ENCODE results near the gene COL20A1.

Gene COL20A1

DNA sequence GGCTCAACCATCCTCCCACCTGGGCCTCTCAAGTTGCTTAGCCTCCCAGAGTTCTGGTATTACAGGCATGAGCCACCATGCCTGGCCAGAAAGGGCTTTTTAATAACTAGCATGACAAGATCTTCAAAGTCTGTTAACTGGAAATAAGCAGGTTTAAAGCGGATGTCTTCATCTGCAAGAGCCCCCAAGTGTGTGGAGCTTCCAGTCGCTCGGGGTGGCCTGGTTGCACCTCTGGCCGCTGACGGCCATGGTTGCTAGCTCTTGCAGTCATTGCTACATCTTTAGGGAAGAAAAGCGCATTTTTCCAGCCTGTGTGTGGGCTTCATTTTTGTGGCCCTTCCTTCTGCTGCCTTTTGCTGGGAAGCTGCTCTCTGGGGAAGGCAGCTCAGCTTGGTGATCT lies 12.6 kb upstream of the COL20A1 start:
- Histone ChIP-seq H3K36me3 (ENCODE audit: control insufficient read depth, insufficient read depth, low read length) (peaks cover 88% of the 10 kb centered on the region), H3K4me3 (ENCODE audit: low read depth, low read length) (no peak overlapping the region), H3K9me3 (ENCODE audit: control insufficient read depth, insufficient read depth, low read length) (no peaks in the 10 kb centered on the region), H3K27me3 (ENCODE audit: control insufficient read depth, insufficient read depth, low read length) (no peaks in the 10 kb centered on the region), H3K4me1 (ENCODE audit: control insufficient read depth, insufficient read depth, low read length) (no peaks in the 10 kb centered on the region), H3K9ac (ENCODE audit: low read depth, low read length) (no peak overlapping the region), H3K27ac (ENCODE audit: low read depth, low read length) (no peak overlapping the region)

GRCh38 chr20:63280929-63281545 lies 11.9 kb upstream of the COL20A1 start:
- no peak overlapping the region for H3K9ac ChIP-seq (ENCODE audit: low read depth, low read length)
- no peaks in the 10 kb centered on the region for H3K27me3 ChIP-seq (ENCODE audit: control insufficient read depth, insufficient read depth, low read length)
- peaks cover 89% of the 10 kb centered on the region for H3K36me3 ChIP-seq (ENCODE audit: control insufficient read depth, insufficient read depth, low read length)
- H3K27ac ChIP-seq (ENCODE audit: low read depth, low read length): no peak overlapping the region
- no peaks in the 10 kb centered on the region for H3K9me3 ChIP-seq (ENCODE audit: control insufficient read depth, insufficient read depth, low read length)
- no peak overlapping the region for H3K4me3 ChIP-seq (ENCODE audit: low read depth, low read length)
- H3K4me1 ChIP-seq (ENCODE audit: control insufficient read depth, insufficient read depth, low read length): no peaks in the 10 kb centered on the region

DNA sequence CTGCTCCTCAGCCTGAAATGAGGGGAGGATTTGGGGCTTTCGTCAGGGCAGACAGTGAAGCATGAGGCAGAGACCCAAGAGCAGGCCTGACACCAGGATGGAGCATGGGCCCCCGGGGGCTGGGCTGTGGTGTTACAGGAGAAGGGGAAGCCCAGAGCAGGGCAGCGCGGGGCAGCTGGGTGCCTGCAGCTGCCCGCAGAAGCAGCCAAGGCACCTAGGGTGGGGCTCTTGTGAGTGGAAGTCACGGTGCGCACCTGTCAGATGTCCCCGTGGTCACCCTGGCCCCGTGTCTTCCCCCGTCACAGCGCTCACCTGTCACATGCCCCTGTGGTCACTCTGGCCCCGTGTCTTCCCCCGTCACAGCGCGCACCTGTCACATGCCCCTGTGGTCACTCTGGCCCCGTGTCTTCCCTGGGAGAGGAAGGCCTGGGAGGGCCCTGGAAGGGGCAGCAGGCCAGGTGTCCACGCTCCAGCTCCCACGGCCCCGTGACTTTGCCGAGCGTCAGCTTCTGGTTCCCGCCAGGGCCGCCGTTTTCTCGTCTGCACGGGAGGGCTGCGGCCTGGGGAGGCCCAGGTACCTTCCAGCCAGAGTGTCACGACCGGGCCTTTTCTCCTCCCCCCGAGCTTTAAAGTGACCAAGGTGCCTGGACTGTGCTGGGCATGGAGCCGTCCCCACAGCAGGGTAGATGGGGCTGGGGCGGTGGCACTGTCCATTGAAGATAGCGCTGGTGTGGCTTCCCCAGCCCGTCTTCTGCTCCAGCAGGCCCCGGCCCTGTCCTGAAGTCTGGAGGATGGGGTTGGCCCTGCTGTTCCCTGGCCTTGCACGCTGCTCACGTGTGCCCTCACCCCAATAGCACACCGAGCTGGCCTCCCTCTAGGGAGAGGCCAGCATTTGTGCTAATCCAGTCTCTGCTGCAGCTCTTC lies 11.0 kb upstream of the COL20A1 start:
- Histone ChIP-seq H3K27ac (ENCODE audit: low read depth, low read length) (no peak overlapping the region), H3K9ac (ENCODE audit: low read depth, low read length) (no peak overlapping the region), H3K27me3 (ENCODE audit: control insufficient read depth, insufficient read depth, low read length) (no peaks in the 10 kb centered on the region), H3K4me1 (ENCODE audit: control insufficient read depth, insufficient read depth, low read length) (no peaks in the 10 kb centered on the region), H3K9me3 (ENCODE audit: control insufficient read depth, insufficient read depth, low read length) (no peaks in the 10 kb centered on the region), H3K4me3 (ENCODE audit: low read depth, low read length) (no peak overlapping the region), H3K36me3 (ENCODE audit: control insufficient read depth, insufficient read depth, low read length) (peaks cover 84% of the 10 kb centered on the region)

DNA sequence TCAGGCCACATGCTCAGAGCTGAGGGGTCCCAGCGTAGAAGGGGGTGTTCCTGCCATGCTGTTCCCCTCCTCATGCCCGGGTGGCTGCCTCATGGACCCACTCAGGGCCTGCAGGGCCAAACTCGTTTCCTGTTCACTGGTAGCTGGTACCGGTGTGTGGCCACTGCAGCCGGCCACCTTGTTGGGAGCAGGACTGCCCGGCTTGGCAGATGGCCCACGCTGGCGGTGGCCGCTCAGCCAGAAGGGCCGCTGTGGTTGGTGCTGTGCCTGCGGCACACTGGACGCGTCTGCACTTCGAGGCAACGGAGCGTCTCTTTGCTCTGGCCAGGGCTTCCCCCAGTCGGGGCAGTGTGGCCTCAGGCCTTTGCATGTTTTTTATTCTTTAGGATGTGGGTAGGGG lies 10.0 kb upstream of the COL20A1 start:
- H3K27ac ChIP-seq (ENCODE audit: low read depth, low read length): no peak overlapping the region
- no peaks in the 10 kb centered on the region for H3K27me3 ChIP-seq (ENCODE audit: control insufficient read depth, insufficient read depth, low read length)
- H3K36me3 ChIP-seq (ENCODE audit: control insufficient read depth, insufficient read depth, low read length): peaks cover 84% of the 10 kb centered on the region
- no peaks in the 10 kb centered on the region for H3K9me3 ChIP-seq (ENCODE audit: control insufficient read depth, insufficient read depth, low read length)
- H3K9ac ChIP-seq (ENCODE audit: low read depth, low read length): no peak overlapping the region
- no peaks in the 10 kb centered on the region for H3K4me1 ChIP-seq (ENCODE audit: control insufficient read depth, insufficient read depth, low read length)
- H3K4me3 ChIP-seq (ENCODE audit: low read depth, low read length): no peak overlapping the region

- Histone ChIP-seq H3K9me3 (ENCODE audit: control insufficient read depth, insufficient read depth, low read length) (no peaks in the 10 kb centered on the region), H3K4me1 (ENCODE audit: control insufficient read depth, insufficient read depth, low read length) (no peaks in the 10 kb centered on the region), H3K27ac (ENCODE audit: low read depth, low read length) (no peak overlapping the region), H3K36me3 (ENCODE audit: control insufficient read depth, insufficient read depth, low read length) (peaks cover 84% of the 10 kb centered on the region), H3K4me3 (ENCODE audit: low read depth, low read length) (no peak overlapping the region), H3K27me3 (ENCODE audit: control insufficient read depth, insufficient read depth, low read length) (no peaks in the 10 kb centered on the region), H3K9ac (ENCODE audit: low read depth, low read length) (no peak overlapping the region)
These were observed 9.4 kb upstream of the COL20A1 start for GRCh38 chr20:63283397-63284082.

DNA sequence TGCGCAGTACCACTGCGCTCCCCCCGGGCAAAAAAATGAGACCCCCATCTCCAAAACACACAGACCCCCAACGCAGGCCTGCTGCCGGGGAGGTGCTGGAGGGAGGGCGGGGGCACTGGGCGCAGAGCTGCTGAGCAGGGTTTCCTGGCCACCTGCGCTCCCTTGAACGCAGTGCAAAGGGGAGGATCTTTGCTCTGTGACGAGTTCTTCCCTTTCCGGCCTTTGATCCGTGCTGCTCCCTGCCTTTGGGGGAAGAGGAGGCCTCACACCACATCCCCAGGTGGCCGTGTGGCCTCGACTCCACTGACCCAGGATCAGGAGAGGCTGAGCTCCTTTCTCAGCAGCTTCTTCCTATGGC lies 8.9 kb upstream of the COL20A1 start:
- no peak overlapping the region for H3K9ac ChIP-seq (ENCODE audit: low read depth, low read length)
- no peak overlapping the region for H3K27ac ChIP-seq (ENCODE audit: low read depth, low read length)

DNA sequence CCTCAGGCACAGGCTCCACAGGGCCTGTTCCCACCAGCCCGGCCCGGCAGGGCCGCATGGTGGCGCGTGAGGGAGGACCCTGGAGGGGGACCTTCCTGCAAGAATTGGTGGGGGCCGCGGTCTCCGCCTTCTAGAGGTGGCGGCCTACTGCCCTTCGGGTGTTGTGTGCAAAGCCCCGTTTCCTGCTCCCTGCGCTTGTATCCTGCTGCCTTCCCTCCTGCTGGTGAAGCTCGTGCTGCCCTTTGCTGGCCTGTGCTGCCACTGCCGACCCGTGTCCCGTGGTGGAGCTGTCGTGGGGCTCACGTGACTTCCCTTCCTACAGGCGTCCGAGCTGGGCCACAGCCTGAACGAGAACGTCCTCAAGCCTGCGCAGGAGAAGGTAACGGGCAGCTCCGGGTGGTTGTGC lies 8.4 kb upstream of the COL20A1 start:
- Histone ChIP-seq H3K27me3 (ENCODE audit: control insufficient read depth, insufficient read depth, low read length) (no peaks in the 10 kb centered on the region), H3K9me3 (ENCODE audit: control insufficient read depth, insufficient read depth, low read length) (no peaks in the 10 kb centered on the region), H3K36me3 (ENCODE audit: control insufficient read depth, insufficient read depth, low read length) (peaks cover 84% of the 10 kb centered on the region), H3K9ac (ENCODE audit: low read depth, low read length) (no peak overlapping the region), H3K27ac (ENCODE audit: low read depth, low read length) (no peak overlapping the region), H3K4me3 (ENCODE audit: low read depth, low read length) (no peak overlapping the region), H3K4me1 (ENCODE audit: control insufficient read depth, insufficient read depth, low read length) (no peaks in the 10 kb centered on the region)

More for the DNA sequence above, 8.9 kb upstream of the COL20A1 start:
- no peak overlapping the region for H3K4me3 ChIP-seq (ENCODE audit: low read depth, low read length)
- no peaks in the 10 kb centered on the region for H3K4me1 ChIP-seq (ENCODE audit: control insufficient read depth, insufficient read depth, low read length)
- peaks cover 84% of the 10 kb centered on the region for H3K36me3 ChIP-seq (ENCODE audit: control insufficient read depth, insufficient read depth, low read length)
- H3K27me3 ChIP-seq (ENCODE audit: control insufficient read depth, insufficient read depth, low read length): no peaks in the 10 kb centered on the region
- H3K9me3 ChIP-seq (ENCODE audit: control insufficient read depth, insufficient read depth, low read length): no peaks in the 10 kb centered on the region

DNA sequence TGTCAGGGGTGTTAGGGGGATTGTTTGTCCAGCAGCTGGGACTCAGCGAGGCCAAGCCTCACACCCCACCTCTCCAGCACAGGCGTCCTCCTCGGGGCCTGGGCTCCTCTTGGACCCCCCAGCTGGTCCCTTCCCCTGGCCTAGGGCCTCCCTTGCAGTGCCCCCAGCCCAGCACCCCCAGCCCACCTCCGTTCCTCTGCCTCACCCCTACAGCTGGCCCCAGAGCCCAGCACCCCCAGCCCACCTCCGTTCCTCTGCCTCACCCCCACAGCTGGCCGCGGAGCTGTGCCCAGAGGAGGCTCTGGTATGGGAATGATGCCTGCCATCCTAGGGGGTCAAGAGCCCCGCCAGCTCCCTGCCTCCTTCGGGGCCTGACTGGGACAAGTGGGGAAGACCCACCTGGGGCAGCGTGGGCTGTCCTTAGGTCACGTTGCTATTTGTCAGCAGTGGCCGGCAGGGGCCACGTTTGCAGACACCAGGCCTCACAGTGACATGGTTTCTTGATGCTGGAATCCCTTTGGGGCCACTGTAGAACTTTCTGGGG lies 7.9 kb upstream of the COL20A1 start:
- no peaks in the 10 kb centered on the region for H3K4me1 ChIP-seq (ENCODE audit: control insufficient read depth, insufficient read depth, low read length)
- no peak overlapping the region for H3K27ac ChIP-seq (ENCODE audit: low read depth, low read length)
- H3K9ac ChIP-seq (ENCODE audit: low read depth, low read length): no peak overlapping the region
- no peaks in the 10 kb centered on the region for H3K27me3 ChIP-seq (ENCODE audit: control insufficient read depth, insufficient read depth, low read length)
- H3K9me3 ChIP-seq (ENCODE audit: control insufficient read depth, insufficient read depth, low read length): no peaks in the 10 kb centered on the region
- no peak overlapping the region for H3K4me3 ChIP-seq (ENCODE audit: low read depth, low read length)
- peaks cover 80% of the 10 kb centered on the region for H3K36me3 ChIP-seq (ENCODE audit: control insufficient read depth, insufficient read depth, low read length)

DNA sequence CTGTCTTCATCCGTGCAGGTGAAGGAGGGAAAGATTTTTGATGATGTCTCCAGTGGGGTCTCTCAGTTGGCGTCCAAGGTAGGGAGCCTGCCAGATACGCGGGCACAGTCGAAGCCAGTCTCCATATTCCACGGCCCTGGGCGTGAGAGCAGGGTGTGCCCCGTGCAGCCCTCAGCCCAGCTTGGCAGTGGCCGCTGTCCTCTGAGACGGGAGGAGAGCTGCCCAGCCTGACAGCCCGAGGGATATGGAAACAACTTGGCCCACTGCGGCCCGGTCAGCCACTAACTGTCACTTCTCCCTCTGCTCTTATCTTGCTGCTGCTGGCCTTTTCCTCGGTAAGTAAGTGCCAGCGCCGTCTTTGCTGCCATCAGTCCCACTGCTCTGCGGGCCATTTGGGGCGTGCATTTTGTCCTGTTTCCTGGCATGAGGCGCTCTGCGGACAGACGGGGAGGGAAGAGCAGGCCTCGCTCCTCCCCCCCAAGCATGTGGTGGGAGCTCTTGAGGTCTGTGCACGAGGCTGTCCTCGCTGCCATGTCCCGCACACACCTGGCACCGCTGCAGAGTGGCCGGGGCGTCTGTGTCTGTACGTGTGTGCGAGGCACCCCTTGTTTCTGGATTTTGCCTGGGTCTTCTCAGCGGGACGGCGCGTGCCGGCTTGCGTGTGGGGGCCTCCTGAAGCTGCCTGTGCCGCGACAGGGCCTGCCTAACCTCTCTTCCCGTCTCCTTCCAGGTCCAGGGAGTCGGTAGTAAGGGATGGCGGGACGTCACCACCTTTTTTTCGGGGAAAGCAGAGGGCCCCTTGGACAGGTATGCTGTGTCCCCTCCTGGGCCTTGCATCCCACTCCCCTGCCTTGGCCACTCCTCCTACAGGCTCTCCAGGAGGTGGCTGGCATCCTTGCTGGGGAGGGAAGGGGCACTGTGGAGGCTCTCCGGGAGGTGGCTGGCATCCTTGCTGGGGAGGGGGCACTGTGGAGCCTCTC lies 7.1 kb upstream of the COL20A1 start:
- Histone ChIP-seq H3K36me3 (ENCODE audit: control insufficient read depth, insufficient read depth, low read length) (peaks cover 71% of the 10 kb centered on the region), H3K4me1 (ENCODE audit: control insufficient read depth, insufficient read depth, low read length) (peaks cover 2% of the 10 kb centered on the region; the same call in 1 of the 2 replicates), H3K27me3 (ENCODE audit: control insufficient read depth, insufficient read depth, low read length) (no peaks in the 10 kb centered on the region), H3K9ac (ENCODE audit: low read depth, low read length) (no peak overlapping the region), H3K27ac (ENCODE audit: low read depth, low read length) (no peak overlapping the region), H3K9me3 (ENCODE audit: control insufficient read depth, insufficient read depth, low read length) (no peaks in the 10 kb centered on the region), H3K4me3 (ENCODE audit: low read depth, low read length) (no peak overlapping the region)

Data from HUES48 (cell line).